ENCODE data around the gene KIF16B. TPM values are rescaled to one million over a fixed set of nuclear protein-coding genes. Genes with fewer than 3 reads are reported as not detected.
A peak's percentile ranks its signal among the peaks of the same experiment; 100 is the strongest.
"Not testable (repeated sequence)": the region's sequence is repeated elsewhere in the genome, so short reads cannot be mapped to it uniquely, and the experiment has no call there.

KIF16B gene
- total RNA-seq, 1 donor, result 6.2 TPM

- no peak for DNase-seq (ENCODE audit: low read depth in 2 of 3, low spot score in 2 of 3)
Observed at GRCh38 chr20:16528078-16528477, 45.2 kb downstream of the KIF16B start.

DNA sequence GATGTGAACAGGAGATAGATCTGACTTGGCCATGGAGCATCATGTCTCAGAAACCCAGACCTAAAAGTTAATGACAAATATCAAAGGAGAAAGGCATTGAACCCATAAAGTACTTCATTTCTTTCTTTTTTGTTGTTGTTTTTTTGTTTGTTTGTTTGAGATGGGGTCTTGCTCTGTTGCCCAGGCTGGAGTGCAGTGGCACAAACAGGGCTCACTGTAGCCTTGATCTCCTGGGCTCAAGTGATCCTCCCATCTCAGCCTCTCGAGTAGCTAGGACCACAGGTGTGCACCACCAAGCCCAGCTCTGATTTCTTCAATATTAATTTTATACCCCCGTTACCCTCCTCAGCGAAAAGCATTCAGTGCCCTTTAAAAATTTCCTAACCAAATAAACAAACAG, 45.8 kb downstream of the KIF16B start:
- DNase-seq (ENCODE audit: low read depth in 2 of 3, low spot score in 2 of 3), result no peak

GRCh38 chr20:16526433-16527380, 46.5 kb downstream of the KIF16B start:
- DNase-seq (ENCODE audit: low read depth in 2 of 3, low spot score in 2 of 3), result no peak

GRCh38 chr20:16522651-16523050, 50.6 kb downstream of the KIF16B start:
- DNase-seq (ENCODE audit: low read depth in 2 of 3, low spot score in 2 of 3), result not testable (repeated sequence)

DNA sequence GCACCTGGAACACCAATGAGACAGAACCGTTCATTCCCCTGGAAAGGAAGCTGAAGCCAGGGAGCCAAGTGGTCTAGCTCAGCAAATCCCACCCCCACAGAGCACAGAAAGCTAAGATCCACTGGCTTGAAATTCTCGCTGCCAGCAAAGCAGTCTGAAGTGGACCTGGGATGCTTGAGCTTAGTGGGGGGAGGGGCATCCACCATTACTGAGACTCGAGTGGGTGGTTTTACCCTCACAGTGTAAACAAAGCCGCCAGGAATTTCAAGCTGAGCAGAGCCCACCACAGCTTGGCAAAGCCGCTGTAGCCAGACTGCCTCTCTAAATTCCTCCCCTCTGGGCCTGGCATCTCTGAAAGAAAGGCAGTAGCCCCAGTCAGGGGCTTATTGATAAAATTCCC, 53.1 kb downstream of the KIF16B start:
- DNase-seq (ENCODE audit: low read depth in 2 of 3, low spot score in 2 of 3), result no peak

GRCh38 chr20:16519673-16520072, 53.6 kb downstream of the KIF16B start:
- not testable (repeated sequence) for DNase-seq (ENCODE audit: low read depth in 2 of 3, low spot score in 2 of 3)

DNA sequence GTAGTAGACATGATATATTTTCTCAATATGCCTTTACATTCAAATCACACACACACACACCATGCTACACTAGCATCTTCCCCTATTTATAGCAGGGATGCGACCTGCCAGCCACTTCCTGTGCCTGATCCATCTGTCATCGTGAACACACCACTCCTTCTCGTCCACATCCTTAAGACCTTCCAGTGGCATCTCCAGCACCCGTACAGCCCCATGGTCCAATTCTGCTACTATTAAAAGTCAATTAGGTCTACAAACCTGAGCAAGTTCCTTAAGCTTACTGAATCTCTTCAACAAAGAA, 54.5 kb downstream of the KIF16B start:
- DNase-seq (ENCODE audit: low read depth in 2 of 3, low spot score in 2 of 3), result no peak

DNA sequence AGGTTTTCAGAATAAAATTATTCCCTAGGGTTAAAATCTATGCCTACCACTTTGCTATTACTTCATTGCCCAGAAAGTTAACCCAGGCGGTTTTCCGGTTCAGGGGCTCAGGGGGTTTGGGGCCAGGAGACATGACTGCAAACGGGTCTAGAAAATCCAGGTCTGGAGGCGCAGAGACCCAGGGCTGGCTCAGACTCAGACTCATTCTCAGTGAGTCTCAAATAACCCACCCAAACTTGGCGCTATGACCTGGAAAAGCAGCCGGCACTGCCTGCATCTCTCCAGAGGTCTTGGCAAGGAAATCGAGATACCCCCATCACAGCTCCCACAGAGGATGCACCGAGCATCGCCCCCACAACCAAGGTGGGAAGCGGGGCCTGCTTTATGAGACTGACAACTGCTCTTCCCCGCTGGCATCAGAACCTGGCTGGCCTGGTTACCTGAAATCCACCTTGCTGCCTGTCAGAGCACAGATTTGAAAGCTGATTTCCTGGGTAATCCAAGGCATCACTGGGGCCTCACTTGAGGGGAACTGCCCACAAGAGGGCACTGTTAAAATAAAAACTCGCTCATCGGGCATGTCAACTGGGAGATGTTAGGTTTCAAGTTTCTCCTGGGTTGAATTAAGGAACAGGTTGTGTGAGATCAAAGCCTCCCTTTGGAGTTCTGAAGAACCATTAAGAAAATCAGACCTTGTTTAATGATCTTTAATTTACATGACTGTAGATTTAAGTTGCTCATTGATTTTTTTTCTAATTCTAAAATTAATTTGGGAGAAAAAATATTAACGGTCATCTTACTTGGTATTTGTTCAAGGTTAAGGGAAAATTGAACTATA, 55.1 kb downstream of the KIF16B start:
- DNase-seq (ENCODE audit: low read depth in 2 of 3, low spot score in 2 of 3), result peak in 2 of 3 donors; percentile 7 to 42

GRCh38 chr20:16516794-16517193, 56.5 kb downstream of the KIF16B start:
- DNase-seq (ENCODE audit: low read depth in 2 of 3, low spot score in 2 of 3), result no peak

DNA sequence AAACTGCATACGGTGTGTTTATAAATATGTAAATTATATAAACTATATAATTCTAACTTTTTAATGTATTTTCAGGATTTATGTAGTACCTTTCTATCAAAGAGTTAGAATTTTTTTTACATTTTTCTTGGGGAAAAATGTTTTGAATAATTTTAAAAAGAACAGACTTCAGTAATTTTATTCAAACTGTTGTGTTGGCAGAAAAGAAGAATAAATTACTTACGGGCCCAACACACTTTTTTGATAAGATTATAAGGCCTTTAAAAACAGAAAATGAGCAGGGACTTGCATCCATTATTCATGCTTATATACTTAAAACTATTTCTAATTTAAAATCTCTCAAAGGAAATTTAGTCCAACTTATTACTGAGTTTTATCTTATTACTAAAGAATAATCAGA, 58.2 kb downstream of the KIF16B start:
- DNase-seq (ENCODE audit: low read depth in 2 of 3, low spot score in 2 of 3), result no peak

DNA sequence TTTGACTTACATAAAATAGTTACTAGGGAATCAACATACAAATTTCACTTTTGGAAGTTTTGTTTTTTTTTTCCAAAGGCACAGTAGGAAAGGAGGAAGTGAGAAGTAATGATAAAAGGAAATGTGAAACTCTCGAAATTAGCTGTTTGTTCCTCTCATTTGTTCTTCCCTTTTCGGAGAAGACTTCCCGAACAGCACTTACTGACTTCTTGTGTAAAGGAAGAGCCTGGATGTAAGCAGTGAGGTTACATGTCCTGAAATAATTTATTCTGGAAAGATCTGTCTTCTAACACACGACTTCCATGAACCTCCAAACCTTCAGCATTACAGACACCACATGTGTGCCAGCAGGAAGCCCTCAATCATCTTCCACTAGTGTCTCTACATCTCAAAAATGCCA, 59.1 kb downstream of the KIF16B start:
- DNase-seq (ENCODE audit: low read depth in 2 of 3, low spot score in 2 of 3), result no peak

- DNase-seq (ENCODE audit: low read depth in 2 of 3, low spot score in 2 of 3), result no peak
Observed at GRCh38 chr20:16505894-16506293, 67.4 kb downstream of the KIF16B start.

DNA sequence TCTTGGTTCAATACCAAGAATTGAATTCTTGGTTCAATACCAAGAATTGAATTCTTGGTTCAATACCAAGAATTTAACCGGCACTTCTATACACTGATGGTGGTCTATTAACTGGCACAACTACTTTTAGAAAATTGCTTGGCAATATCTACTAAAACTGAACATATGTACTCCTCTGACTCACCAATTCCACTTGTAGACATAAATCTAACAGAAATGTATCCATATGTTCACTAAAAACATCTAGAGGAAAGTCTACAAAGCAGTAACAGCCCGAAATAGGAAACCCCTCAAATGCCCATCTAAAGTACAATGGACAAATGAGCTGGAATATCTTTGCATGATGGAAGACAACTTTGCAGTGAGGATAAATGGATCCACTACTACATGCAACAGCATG, 71.9 kb downstream of the KIF16B start:
- no peak for DNase-seq (ENCODE audit: low read depth in 2 of 3, low spot score in 2 of 3)

GRCh38 chr20:16500197-16500596, 73.1 kb downstream of the KIF16B start:
- DNase-seq (ENCODE audit: low read depth in 2 of 3, low spot score in 2 of 3), result no peak

DNA sequence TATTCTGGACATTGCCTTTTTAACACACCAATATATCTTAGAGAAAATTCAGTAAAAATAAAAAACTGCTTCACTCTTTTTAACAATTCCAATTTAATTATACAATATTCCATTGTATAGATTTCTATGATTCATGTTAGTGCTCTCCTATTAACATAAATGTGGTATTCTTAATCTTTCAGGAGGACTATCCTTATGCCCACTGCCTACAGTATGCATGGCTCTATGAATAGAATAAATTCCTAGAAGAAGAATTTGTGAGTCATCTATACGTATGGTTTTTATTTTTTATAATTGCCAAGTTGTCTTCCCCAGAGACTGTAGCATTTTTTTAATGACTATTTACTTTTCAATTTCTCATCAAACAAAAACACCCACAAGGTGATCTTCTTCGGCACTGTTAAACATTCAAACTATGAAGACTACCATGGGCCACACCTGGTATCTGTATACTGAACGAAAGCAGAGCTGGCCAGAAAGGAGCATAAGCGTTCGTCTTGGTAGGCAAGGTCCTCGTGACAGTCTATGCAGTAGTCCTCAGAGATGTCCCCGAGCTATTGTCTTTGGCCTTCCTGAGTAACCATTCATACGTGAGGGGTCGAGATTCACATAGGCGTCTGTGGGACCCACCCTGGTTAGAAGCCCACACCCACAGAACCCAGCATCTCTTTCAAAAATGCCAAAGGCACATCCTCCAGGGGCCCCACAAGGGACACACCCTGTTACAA, 74.6 kb downstream of the KIF16B start:
- DNase-seq (ENCODE audit: low read depth in 2 of 3, low spot score in 2 of 3), result no peak

GRCh38 chr20:16497896-16498295, 75.4 kb downstream of the KIF16B start:
- DNase-seq (ENCODE audit: low read depth in 2 of 3, low spot score in 2 of 3), result no peak

DNA sequence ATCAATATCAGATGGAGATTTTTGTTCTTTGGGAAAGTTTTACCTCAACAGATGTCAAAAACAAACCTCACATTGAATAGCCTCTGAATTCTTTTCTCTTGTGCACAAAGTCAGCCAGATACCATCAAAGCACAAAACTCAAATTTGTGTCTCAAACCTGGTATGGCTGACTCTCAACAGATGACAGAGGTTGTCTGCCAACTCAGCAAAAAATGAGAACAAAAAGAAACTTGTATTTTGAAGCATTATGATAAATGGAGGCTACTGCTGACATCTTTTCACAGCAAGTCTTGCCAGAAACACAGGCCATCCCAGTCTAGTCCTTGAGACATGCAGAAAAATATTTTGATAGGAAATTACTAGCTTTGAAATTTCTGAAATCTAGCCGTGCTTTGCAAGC, 79.8 kb downstream of the KIF16B start:
- DNase-seq (ENCODE audit: low read depth in 2 of 3, low spot score in 2 of 3), result no peak

GRCh38 chr20:16491294-16491905, 81.8 kb downstream of the KIF16B start:
- DNase-seq (ENCODE audit: low read depth in 2 of 3, low spot score in 2 of 3), result no peak

- no peak for DNase-seq (ENCODE audit: low read depth in 2 of 3, low spot score in 2 of 3)
Observed at GRCh38 chr20:16490696-16491095, 82.6 kb downstream of the KIF16B start.

GRCh38 chr20:16488616-16489015, 84.6 kb downstream of the KIF16B start:
- no peak for DNase-seq (ENCODE audit: low read depth in 2 of 3, low spot score in 2 of 3)

DNA sequence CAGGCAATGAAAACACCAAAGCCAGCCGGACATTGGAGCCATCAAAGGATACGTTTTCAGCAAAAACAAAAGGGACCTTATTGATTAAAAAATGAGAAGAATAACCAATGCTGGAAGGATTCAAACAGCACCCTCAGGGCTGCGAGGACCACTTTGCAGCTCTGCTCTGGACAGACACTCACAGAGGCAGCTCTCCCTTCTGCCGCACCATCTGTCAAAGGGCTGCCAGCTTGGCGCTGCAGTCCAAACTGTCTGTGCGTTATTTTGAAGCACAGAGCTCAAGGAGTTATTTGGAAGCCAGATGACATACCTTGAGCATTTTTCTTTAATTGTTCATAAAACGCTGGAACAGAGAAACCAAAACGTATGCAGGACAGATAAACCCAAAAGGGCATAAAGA, 85.2 kb downstream of the KIF16B start:
- DNase-seq (ENCODE audit: low read depth in 2 of 3, low spot score in 2 of 3), result no peak
